Measurements from ENCODE around the gene TRIM27. TPM values are rescaled to one million over a fixed set of nuclear protein-coding genes. Genes with fewer than 3 reads are reported as not detected.

The TRIM27 gene
- total RNA-seq, 1 experiment from 2014 or later = 79.8 TPM

DNA sequence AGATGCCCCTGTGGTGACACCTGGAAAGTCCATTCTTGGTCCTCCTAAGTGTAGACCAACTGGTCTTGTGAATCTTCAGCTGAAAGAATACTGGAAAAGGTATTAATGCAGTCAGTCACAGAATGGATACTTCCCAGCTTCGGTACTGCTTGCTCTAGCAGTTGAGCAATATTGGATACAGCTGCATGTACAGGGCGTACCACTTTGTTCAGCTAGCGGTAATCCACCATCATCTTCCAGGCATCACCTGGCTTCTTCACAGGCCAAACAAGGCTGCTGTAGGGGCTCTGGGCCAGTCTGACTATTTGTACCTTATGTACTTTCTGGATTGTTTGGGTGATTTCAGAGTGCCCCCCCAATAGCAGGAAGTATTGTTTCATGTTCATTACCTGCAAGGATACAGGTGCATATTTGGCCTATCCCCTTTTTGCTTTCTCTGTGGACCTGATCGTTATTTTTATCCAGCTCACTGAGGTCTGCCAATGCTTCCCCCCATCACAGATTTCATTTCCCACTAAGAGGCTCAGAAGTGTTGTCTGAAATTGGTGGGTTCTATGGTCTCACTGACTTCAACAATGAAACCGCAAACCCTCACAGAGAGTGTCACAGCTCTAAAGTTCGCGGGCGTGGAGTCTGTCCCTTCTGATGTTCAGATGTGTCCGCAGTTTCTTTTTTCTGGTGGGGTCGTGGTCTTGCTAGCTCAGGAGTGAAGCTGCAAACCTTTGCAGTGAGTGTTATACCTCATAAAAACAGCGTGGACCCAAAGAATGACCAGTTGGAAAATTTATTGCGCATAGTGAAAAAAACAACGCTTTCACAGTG is 52.2 kb downstream of the TRIM27 start (continued):
- TF ChIP-seq, protein P1, sequence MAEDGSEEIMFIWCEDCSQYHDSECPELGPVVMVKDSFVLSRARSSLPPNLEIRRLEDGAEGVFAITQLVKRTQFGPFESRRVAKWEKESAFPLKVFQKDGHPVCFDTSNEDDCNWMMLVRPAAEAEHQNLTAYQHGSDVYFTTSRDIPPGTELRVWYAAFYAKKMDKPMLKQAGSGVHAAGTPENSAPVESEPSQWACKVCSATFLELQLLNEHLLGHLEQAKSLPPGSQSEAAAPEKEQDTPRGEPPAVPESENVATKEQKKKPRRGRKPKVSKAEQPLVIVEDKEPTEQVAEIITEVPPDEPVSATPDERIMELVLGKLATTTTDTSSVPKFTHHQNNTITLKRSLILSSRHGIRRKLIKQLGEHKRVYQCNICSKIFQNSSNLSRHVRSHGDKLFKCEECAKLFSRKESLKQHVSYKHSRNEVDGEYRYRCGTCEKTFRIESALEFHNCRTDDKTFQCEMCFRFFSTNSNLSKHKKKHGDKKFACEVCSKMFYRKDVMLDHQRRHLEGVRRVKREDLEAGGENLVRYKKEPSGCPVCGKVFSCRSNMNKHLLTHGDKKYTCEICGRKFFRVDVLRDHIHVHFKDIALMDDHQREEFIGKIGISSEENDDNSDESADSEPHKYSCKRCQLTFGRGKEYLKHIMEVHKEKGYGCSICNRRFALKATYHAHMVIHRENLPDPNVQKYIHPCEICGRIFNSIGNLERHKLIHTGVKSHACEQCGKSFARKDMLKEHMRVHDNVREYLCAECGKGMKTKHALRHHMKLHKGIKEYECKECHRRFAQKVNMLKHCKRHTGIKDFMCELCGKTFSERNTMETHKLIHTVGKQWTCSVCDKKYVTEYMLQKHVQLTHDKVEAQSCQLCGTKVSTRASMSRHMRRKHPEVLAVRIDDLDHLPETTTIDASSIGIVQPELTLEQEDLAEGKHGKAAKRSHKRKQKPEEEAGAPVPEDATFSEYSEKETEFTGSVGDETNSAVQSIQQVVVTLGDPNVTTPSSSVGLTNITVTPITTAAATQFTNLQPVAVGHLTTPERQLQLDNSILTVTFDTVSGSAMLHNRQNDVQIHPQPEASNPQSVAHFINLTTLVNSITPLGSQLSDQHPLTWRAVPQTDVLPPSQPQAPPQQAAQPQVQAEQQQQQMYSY (CRISPR knock-in tag; IDR thresholded peaks at IDR 0.05) = no peak
- TF ChIP-seq, protein P2, sequence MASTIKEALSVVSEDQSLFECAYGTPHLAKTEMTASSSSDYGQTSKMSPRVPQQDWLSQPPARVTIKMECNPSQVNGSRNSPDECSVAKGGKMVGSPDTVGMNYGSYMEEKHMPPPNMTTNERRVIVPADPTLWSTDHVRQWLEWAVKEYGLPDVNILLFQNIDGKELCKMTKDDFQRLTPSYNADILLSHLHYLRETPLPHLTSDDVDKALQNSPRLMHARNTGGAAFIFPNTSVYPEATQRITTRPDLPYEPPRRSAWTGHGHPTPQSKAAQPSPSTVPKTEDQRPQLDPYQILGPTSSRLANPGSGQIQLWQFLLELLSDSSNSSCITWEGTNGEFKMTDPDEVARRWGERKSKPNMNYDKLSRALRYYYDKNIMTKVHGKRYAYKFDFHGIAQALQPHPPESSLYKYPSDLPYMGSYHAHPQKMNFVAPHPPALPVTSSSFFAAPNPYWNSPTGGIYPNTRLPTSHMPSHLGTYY (CRISPR knock-in tag; IDR thresholded peaks at IDR 0.05) = no peak
- no peak for TF ChIP-seq NR1H2 (CRISPR knock-in tag; IDR thresholded peaks at IDR 0.05)
- no peak for TF ChIP-seq ZNF138 (CRISPR knock-in tag; conservative IDR thresholded peaks at IDR 0.05)
- TF ChIP-seq, protein P3, sequence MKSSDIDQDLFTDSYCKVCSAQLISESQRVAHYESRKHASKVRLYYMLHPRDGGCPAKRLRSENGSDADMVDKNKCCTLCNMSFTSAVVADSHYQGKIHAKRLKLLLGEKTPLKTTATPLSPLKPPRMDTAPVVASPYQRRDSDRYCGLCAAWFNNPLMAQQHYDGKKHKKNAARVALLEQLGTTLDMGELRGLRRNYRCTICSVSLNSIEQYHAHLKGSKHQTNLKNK (CRISPR knock-in tag; IDR thresholded peaks at IDR 0.05) = no peak
- TF ChIP-seq, protein P4, sequence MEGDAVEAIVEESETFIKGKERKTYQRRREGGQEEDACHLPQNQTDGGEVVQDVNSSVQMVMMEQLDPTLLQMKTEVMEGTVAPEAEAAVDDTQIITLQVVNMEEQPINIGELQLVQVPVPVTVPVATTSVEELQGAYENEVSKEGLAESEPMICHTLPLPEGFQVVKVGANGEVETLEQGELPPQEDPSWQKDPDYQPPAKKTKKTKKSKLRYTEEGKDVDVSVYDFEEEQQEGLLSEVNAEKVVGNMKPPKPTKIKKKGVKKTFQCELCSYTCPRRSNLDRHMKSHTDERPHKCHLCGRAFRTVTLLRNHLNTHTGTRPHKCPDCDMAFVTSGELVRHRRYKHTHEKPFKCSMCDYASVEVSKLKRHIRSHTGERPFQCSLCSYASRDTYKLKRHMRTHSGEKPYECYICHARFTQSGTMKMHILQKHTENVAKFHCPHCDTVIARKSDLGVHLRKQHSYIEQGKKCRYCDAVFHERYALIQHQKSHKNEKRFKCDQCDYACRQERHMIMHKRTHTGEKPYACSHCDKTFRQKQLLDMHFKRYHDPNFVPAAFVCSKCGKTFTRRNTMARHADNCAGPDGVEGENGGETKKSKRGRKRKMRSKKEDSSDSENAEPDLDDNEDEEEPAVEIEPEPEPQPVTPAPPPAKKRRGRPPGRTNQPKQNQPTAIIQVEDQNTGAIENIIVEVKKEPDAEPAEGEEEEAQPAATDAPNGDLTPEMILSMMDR (IDR thresholded peaks at IDR 0.05) = no peak
- no peak for TF ChIP-seq ZNF416 (CRISPR knock-in tag; IDR thresholded peaks at IDR 0.05)
- TF ChIP-seq, protein P5, sequence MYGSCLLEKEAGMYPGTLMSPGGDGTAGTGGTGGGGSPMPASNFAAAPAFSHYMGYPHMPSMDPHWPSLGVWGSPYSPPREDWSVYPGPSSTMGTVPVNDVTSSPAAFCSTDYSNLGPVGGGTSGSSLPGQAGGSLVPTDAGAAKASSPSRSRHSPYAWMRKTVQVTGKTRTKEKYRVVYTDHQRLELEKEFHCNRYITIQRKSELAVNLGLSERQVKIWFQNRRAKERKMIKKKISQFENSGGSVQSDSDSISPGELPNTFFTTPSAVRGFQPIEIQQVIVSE (CRISPR knock-in tag; IDR thresholded peaks at IDR 0.05; ENCODE audit: borderline replicate concordance) = no peak
- TF ChIP-seq TEAD1 (CRISPR knock-in tag; IDR thresholded peaks at IDR 0.05) = no peak
- no peak for TF ChIP-seq GRHL2 (CRISPR knock-in tag; IDR thresholded peaks at IDR 0.05; ENCODE audit: insufficient replicate concordance, severe bottlenecking)
- TF ChIP-seq MXD4 (CRISPR knock-in tag; IDR thresholded peaks at IDR 0.05; ENCODE audit: borderline replicate concordance) = no peak
- TF ChIP-seq, protein P6, sequence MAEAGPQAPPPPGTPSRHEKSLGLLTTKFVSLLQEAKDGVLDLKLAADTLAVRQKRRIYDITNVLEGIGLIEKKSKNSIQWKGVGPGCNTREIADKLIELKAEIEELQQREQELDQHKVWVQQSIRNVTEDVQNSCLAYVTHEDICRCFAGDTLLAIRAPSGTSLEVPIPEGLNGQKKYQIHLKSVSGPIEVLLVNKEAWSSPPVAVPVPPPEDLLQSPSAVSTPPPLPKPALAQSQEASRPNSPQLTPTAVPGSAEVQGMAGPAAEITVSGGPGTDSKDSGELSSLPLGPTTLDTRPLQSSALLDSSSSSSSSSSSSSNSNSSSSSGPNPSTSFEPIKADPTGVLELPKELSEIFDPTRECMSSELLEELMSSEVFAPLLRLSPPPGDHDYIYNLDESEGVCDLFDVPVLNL (CRISPR knock-in tag; IDR thresholded peaks at IDR 0.05; ENCODE audit: borderline replicate concordance, low read depth) = no peak
- no peak for TF ChIP-seq ZBTB21 (CRISPR knock-in tag; IDR thresholded peaks at IDR 0.05; ENCODE audit: borderline replicate concordance)
- TF ChIP-seq PRRX2 (CRISPR knock-in tag; IDR thresholded peaks at IDR 0.05) = no peak
- TF ChIP-seq, protein P7, sequence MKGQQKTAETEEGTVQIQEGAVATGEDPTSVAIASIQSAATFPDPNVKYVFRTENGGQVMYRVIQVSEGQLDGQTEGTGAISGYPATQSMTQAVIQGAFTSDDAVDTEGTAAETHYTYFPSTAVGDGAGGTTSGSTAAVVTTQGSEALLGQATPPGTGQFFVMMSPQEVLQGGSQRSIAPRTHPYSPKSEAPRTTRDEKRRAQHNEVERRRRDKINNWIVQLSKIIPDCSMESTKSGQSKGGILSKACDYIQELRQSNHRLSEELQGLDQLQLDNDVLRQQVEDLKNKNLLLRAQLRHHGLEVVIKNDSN (CRISPR knock-in tag; IDR thresholded peaks at IDR 0.05) = no peak

DNA sequence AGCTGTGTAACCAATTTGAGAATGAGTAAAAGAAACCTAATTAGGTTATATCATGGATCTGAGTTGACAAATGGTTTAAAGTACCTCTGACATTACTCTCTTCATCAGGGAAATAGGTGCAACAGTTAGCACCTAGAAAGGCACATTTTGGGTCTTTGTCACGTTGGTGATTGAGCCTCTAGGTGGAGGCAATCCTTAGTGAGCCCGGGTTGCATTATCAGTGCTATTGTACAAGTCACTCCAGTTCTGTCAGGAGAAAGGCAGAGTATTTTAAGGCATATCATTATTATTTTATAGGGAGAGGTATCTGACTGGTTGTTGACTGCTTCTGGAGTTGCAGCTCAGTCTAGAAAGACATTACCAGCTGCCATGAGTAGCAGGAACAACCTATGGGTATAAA is 54.9 kb downstream of the TRIM27 start:
- peaks cover 30% of the 10 kb centered on the region for H3K9me3 Mint-ChIP-seq
- DNase-seq (ENCODE audit: low spot score) (no peak), ATAC-seq (no peak)
- H3K36me3 Mint-ChIP-seq = peaks cover 8% of the 10 kb centered on the region
- CTCF ChIA-PET = no interaction called here
- H3K27ac Mint-ChIP-seq = no peak overlapping the region
- POLR2A ChIA-PET = interaction anchor here (1.0 kb wide), 1 partner anchor 14 kb away, joined by 3 read pairs; no protein-coding TSS in a partner anchor
- no peak overlapping the region for H3K4me3 Mint-ChIP-seq
- TF ChIP-seq TEAD4 (CRISPR knock-in tag; IDR thresholded peaks at IDR 0.05) (no peak), TCF7 (CRISPR knock-in tag; IDR thresholded peaks at IDR 0.05; ENCODE audit: low read depth) (no peak), ETV6 (CRISPR knock-in tag; IDR thresholded peaks at IDR 0.05) (no peak), JAZF1 (CRISPR knock-in tag; IDR thresholded peaks at IDR 0.05) (no peak), ZNF232 (CRISPR knock-in tag; IDR thresholded peaks at IDR 0.05) (no peak), ZNF121 (CRISPR knock-in tag; IDR thresholded peaks at IDR 0.05) (no peak)
- TF ChIP-seq, protein P8, sequence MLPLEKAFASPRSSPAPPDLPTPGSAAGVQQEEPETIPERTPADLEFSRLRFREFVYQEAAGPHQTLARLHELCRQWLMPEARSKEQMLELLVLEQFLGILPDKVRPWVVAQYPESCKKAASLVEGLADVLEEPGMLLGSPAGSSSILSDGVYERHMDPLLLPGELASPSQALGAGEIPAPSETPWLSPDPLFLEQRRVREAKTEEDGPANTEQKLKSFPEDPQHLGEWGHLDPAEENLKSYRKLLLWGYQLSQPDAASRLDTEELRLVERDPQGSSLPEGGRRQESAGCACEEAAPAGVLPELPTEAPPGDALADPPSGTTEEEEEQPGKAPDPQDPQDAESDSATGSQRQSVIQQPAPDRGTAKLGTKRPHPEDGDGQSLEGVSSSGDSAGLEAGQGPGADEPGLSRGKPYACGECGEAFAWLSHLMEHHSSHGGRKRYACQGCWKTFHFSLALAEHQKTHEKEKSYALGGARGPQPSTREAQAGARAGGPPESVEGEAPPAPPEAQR (CRISPR knock-in tag; IDR thresholded peaks at IDR 0.05) = no peak
- TF ChIP-seq, protein P9, sequence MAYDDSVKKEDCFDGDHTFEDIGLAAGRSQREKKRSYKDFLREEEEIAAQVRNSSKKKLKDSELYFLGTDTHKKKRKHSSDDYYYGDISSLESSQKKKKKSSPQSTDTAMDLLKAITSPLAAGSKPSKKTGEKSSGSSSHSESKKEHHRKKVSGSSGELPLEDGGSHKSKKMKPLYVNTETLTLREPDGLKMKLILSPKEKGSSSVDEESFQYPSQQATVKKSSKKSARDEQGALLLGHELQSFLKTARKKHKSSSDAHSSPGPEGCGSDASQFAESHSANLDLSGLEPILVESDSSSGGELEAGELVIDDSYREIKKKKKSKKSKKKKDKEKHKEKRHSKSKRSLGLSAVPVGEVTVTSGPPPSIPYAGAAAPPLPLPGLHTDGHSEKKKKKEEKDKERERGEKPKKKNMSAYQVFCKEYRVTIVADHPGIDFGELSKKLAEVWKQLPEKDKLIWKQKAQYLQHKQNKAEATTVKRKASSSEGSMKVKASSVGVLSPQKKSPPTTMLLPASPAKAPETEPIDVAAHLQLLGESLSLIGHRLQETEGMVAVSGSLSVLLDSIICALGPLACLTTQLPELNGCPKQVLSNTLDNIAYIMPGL (CRISPR knock-in tag; IDR thresholded peaks at IDR 0.05) = no peak
- H3K4me1 Mint-ChIP-seq = peaks cover 11% of the 10 kb centered on the region
- peaks cover 20% of the 10 kb centered on the region for H3K27me3 Mint-ChIP-seq (ENCODE audit: low read depth)
